GM21367 (cell line): ENCODE measurements around the gene PTPRF.

ENCODE experiments used
- ATAC-seq: cut with Tn5 transposase; IDR thresholded peaks from one replicate; pipeline ENCODE4 v1.9.1; 2021; ENCODE audit not compliant: unreplicated experiment

PTPRF gene

DNA sequence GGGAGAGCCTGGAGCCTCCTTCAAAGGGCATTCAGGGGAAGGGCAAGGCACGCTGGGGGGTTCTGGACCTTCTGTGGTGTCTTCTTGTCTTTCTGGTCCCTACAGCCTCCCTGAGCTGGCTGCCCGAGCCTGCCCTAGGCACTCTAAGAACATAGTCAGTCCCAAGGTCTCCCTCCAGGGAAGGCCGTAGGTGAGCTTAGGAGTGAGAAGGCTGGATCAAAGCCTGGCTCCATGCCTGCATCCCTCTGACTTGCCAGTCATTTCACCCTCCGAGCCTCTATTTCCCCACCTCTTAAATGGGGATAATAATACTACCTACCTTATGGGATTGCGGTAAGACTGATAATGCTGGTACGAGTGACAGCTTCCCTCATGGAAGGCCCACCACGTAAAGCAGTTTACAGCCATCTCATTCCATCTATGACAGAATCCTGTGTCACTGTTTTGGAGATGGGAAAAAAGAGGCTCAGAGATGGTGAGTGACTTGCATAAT is 20.8 kb downstream of the PTPRF start:
- ATAC-seq, result no peak

DNA sequence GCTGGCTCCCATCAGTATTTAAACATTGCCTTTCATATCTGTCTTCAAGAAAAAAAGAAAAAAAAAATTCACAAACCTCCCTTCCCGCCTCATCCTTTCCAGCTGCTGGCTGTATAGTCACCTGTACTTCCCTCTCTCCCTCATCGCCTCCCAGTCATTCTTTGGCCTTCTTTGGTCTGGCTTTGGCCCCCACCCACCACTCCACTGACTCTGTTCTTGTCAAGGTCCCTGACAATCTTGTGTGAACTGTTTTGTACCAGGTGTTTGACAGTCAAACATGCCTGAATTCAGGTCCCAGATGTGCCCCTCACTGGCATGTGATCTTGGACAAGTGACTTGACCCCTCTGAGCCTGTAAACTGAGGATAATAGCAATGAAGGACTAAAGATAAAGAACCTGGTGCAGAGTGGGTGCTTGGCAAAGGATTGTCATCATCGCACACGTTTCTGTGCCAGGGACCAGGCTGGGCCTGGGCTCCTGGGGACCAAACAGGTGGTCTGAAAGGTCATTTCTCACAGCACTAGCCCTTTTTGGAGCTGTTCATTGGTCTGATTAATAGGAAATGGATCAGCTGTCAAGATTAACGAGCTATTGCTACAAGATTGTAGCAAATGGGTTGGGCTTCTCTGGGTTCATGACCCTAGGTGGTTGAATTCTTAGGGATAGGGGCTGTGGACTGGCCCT is 21.5 kb downstream of the PTPRF start:
- no peak for ATAC-seq

DNA sequence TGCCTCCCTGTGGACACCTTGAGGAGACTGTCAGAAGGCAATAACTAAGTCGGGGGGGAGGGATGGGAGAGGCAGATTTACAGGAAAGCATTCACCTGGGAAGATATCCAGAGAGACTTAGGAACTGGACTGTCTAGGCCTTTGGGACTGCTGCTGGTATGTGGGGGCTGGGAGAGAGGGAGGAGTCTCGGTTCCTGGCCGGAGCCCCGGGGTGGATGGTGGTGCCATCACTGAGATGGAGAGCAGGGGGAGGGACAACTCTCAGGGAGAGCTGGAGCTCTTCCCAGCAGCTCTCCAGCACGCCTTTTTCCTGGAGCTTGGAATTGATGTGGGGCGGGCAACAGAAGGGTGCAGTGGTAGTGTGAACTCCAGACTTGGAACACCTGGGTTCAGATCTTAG is 22.1 kb downstream of the PTPRF start:
- ATAC-seq, result no peak

DNA sequence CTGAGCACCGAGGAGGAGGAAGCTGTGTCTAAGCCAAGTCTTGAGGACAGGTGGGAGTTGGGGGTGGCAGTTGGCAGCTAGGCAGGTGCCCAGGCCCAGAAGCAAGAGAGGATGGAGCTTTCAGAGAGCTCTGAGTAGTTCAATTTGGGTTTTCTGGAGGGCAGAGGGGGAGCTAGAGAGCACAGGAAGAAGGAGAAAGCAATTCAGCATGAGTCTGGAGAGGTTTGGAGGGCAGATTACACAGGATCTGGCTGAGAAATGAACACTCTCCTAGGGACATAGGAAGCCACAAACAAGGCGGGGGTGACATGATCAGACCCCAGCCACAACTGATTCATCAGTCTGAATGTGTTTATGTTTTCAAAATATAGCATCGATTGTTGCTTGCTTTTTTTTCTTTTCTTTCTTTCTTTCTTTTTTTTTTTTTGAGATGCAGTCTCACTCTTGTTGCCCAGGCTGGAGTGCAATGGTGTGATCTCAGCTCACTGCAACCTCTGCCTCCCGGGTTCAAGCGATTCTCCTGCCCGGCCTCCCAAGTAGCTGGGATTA is 23.8 kb downstream of the PTPRF start:
- ATAC-seq, result no peak

DNA sequence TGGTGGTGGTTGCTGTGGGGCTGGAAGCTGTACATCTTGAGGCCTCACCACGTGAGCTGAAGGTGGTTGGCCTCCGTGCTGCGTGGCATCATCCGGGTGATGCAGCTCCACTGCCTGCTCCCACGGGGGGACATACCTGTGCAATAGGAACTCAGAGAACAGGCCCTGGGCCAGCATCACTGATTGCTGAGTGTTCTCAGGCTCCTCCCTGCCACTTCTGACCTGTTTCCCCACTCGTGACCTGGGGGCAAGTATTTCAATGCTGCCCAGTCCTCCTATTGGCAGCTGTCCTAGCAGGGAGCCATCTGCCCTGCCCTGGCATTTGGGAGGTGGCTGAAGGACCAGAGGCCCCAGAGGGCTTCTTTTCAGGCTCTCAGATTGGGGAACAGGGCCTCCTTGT is 26.1 kb downstream of the PTPRF start:
- ATAC-seq, result no peak

DNA sequence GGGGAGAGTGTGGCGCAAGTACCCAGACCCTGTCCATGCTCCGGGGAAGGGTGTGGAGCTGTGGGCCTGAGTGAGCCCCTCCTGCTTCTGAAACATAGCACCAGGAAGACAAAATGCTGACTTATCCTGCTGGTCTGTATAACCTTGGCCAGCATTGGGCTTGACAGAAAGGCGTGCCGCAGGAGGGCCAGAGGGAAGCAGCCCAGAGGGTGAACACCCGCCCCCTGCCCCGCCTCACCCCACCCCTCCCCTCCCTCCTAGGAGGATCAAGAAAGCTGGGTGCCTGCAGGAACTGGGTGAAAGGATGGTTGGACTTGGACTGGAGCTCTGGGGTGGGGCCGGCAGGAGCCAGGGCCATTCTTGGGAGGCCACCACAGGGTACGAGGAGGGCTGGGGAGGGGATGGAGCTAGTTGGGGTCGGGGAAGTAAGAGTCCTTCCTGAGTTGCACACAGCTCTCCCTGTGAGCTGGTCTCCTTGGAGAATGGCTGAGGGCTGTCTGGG is 27.1 kb downstream of the PTPRF start:
- no peak for ATAC-seq

DNA sequence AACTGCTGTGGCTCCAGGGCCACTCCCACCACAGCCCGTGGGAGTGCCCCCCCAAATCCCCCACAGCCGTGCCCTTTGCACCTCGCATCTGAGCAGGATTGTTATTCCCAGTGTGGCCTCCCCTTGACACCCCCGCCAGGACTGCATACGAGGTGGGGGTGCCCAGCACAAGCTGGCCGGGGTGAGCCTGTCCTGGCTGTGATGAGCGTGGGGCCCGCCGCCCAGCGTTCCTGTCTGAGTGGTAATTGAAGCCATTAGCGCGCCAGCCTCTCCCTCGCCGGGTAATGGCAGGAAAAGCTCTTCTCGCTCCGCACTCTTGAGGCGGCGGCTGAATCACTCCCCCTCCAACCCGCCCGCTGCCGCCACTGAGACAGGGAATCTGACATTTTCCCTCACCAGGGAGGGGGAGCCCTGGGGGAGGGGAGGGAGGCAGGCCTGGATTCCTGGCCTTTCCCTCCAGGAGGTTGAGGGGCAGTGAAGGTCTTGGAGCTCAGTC is 27.7 kb downstream of the PTPRF start:
- no peak for ATAC-seq

DNA sequence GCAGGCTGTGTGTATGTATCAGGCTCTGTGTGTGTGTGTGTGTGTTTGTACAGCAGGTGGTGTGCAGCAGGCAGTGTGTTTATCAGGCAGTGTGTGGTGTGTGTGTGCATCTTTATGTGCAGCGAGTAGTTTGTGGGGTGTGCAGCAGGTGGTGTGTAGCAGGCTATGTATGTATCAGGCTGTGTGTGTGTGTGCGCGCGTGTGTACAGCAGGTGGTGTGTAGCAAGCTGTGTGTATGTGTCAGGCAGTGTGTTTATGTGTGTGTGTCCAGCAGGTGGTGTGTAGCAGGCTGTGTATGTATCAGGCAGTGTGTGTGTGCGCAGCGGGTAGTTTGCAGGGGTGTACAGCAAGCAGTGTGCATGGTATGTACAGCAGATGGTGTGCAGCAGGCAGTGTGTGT is 29.0 kb downstream of the PTPRF start:
- no peak for ATAC-seq

DNA sequence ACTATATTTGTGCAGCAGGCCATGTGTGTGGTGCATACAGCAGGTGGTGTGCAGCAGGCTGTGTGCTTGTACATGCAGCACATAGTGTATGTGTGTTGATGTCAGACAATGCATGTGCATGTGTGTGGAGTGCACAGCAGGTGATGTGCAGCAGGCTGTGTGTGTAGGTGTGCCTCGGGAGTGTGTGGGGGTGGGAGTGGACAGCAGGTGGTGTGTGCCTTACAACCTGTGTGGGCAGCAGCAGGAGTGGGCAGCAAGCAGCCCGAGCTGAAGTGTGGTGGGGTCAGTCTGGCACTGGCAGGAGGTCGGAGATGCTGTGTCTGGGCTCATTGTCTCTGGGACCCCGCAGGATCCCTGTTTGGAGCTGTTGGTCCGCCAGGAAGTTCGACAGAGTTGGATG is 29.6 kb downstream of the PTPRF start:
- ATAC-seq, result no peak

DNA sequence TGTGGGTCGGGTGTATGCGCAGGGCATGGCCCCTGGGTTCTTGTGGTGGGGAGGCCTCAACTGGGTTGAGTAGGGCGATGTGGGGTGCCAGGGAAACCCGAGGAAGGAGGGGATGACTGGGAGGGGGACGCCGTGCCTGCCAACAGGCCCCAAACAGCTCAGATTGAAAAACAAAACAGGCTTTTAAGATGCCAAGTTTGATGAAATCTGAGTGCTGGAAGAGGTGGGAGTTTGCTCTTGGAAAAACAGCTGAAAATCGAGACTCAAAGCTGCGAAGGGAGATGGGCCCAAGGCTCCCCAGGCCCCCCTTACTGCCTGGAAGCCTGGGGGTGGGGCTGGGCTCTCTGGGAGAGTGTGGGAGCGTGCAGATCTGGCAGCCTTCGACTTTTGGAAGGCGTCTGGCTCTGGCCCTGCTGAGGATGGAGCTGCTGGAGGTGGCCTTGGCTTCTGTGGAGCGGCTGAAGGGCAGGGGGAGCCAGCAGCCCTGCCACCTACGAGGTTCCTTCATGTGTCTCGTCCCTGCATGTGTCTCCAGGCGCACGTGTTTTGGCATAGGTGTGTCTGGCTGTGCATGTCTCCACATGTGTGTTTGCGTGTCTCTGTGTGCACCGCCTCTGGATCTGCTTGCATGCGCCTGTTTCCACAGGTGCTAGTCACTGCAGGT is 33.3 kb downstream of the PTPRF start:
- no peak for ATAC-seq

DNA sequence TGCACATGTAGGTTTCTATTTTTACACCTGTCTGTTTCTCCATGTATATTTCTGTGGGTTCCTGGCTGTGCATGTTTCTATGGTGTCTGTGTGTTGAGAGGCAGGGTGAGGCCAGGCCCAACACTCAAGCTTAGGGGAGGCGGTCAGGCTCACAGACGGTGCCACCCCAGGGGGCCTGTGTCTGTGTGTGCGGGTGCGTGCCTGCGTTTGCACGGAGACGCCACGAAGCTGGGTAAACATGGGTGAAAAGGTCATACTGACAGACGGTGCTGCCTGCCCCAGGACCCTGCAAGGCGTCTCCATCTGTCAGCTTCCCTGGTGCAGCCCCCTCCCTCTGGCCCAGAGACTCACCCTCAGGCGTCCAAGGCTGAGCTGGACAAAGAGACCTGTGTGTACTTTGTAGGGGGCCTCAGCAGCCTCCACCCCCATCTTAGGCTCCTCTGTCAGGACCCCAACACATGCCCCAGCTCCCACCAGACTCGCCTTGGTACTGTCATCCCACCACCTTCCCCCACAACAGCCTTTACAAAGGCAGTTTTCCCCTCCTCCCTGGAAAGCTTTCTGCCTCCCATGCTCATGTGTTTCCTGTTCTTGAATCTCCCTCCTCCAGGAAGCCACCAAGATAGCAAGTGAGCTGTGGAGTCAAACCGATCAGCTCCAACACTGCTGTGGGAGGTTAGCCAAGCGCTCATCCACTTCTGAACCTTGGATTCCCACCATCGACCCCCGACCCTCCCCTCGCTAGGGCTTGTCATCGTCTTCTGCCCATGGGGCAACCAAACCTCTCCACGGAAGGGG is 34.1 kb downstream of the PTPRF start:
- ATAC-seq, result no peak

DNA sequence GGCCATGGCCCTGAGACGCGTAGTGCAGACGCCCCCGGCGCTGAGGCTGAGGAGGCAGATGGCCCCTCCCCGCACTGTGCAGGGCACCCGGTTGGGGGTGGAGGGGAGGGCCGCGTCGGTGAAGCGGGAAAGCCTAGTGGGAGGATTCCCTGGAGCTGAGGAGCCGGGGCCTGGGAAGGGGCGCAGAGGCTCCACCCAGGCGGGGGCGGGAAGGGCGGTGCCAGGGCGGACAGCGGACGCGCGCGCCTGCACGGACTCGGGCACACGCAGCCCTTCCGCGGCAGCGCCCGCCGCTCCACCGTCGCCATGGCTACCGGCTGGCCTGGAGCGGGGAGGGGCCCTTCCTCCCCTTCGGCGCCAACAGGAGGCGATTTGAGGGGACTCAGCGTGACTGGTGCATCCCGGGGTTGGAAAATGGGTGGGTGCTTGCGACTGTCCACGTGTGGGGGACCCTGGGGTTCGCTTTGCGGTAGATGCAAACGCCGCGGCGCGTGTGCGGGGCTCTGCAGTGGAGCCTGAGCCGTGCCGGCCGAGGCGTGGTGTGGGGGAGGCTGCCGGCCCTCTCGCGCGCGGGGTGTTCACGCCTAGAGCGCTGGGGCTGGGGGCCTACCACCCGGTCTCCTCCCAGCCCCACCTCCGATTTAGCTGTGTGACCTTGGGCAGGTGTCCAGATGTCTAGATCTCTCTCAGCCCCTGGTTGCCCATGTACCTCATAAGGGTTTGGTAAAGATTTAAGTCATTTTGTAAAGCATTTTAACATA is 35.1 kb downstream of the PTPRF start:
- ATAC-seq, result no peak

DNA sequence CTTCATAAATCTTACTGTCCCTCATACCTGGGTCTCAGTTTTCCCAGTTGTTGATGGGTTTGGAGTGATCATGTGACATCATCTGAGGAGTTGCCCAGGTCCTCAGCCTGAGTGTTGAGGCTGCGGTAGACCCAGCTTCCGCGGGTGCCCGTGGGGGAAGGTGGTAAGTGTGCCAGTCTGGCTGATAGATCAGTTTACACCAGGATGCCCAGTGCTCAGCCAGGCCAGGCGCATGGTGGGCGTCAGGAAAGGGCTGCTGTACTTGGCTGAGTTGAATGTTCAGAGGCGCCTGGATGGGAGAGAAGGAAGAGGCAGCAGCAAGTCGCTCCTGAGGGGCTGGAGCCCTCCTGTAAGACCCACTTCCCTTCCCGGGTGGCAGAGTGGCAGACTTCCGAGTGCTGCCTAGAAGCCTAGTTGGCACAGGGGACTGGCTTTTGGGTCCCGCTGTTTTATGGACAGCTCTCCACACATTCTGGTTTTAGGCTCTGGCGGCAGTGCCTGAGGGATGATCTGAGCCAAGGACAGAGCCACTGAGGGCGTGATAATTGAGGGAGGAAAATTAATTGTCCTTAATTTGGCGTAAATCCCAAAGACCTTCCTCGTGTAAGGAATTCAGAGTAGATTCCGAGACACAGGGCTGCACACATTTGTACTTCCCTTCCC is 35.8 kb downstream of the PTPRF start:
- no peak for ATAC-seq

DNA sequence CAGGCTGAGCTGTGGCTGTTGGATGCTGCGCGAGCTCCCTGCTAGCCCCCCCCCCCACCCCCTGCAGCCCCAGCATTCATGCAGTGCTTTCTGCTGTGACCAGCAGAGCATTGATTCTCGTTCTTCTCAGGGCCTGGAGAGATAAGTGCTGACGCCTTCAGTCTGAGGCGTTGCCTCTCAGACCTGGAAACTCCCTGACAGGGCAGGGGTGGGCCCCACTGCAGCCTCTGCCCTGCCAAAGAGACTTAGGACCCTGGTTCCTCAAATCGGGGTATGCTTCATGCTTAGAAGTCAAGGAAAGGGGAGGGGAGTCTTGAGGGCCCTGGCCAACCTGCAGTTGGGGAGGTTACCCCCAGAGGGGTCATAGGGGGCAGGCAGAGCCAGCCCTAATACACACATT is 38.5 kb downstream of the PTPRF start:
- no peak for ATAC-seq

DNA sequence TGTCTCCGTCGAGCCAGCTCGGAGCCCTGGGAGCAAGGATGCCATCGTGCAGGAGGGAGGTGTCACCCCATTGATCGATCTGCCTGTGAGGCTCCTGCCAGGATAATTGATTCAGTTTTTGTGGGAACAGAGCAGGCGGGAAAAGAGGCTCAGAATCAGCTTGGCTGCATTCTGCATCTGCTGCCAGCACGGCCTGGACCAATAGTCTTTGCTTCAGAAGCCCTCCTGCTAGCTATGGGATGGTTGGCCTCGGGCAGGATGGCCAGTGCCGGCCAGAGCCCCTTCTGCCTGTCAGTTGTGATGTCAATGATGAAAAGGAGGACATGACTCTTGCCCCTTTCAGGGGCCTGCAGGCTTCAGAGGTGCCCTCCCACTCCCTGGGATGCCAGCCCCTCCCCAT is 39.6 kb downstream of the PTPRF start:
- ATAC-seq, result no peak

DNA sequence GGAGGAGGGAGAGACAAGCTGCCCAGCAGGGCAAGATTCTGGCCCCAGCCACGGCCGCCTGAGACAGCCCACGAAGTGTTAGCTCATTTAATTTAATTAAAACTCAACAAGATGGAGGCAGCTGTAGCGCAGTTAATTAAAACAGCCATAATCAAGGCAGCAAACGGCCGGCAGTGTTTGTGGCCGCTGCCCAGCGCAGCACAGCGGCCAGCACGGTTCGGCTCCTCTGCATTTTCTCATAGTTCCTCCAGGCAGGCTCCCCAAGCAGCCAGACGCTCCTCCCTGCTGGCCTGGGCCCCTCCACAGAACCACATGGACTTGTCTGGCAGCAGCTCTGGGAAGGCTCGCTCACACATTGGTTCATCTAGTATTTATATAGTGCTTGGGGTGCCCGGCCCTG is 40.0 kb downstream of the PTPRF start:
- no peak for ATAC-seq

DNA sequence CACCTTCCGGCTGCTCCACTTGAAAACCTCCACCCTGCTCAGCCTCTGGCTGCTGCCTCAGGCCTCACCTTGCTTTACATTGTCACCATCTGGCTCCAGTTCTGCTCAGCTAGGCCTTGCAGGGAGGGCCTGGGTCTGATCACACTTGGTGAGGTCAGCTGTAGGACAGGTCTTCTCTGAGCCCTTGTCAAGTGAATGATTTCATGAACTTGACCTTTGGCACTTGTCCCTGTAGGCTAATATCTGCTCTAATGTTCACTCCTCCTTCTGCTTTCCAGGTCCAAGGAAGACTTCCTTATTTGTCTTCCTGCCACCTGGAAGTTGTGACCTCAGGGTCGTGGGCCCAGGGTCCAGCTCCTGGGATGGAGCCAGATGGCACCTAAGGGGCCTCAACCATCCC is 41.4 kb downstream of the PTPRF start:
- ATAC-seq, result no peak

DNA sequence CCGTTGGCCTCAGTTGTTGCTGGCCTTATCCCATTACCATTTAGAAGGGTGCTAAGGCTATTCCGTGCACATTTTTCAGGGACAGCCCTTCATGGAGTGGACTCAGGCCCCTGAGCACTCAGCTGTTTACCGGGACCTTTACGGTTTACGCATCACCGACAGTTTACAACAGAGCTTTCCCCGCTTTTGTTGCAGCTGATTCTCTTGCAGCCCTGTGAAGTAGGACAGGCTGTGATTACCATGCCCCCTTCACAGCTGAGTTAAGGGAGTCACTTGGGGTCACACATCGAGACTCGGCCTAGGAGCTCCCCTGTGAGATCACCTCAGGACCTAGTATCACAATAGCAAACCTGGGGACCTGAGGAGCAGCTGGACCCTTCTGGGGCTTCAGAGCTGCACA is 41.9 kb downstream of the PTPRF start:
- no peak for ATAC-seq

DNA sequence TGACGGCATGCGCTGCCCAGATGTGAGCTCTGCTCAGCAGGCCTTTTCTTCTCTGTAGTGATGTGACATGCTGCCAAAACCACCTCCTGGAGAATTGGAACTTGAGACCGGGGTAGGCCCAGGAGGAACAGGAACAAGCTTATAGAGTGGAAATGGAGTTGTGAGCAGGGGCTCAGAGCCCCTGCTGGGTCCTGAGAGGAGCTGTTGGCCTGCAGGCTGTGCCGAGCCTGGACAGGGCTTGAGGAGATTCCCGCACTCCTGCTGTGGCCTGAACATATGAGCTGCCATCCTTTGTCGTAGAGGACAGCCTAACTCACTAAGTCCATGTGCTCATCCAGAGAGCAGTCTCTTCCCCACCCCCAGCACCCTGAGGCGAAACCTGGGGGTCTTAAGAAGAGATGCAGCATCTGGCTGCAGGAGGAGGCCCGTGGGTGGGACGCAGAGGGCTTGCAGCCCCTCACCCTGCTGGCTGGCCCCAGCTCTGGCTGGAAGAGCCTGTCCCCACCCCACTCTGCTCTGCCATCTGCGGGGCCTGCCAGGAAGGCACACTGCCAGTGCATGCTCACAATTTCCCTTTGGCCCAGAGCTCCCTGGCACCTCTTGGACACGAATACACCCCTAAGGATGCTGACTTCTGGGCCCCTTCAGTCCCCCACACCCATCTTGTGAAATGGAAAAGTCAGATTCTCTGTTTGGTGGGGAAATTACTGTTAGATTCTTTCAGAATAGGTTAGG is 42.5 kb downstream of the PTPRF start:
- no peak for ATAC-seq
